Natural killer cell (primary cell): ENCODE measurements around the gene C14orf39. TPM values are rescaled to one million over a fixed set of nuclear protein-coding genes. Genes with fewer than 3 reads are reported as not detected.

Source experiments
- ATAC-seq, 3 donors: fragments of 150-1000 bp in 2 of 3; fragments of 200-7000 bp in 1 of 3; cut with Tn5 transposase; 1 replicate in 1 of 3; 2 replicates in 2 of 3; pipeline ENCODE4 v1.10.0; 2021; ENCODE audit warnings: mild to moderate bottlenecking in 2 of 3, moderate library complexity in 2 of 3
- DNase-seq, 2 donors: peaks; one replicate each; pipeline versions ENCODE4 v3.0.0 to v3.0.0-alpha.2; 2013 to 2021; ENCODE audit warnings: mixed read lengths in 1 of 2
- H3K27ac ChIP-seq: one replicate; pipeline ENCODE4 v1.5.1; 2013; ENCODE audit warnings: mild to moderate bottlenecking, low read length
- H3K27me3 ChIP-seq: one replicate; pipeline ENCODE4 v1.6.1; 2013; ENCODE audit warnings: low read length; ENCODE audit not compliant: control insufficient read depth, insufficient read depth
- H3K36me3 ChIP-seq: one replicate; pipeline ENCODE4 v1.6.1; 2013; ENCODE audit warnings: low read length; ENCODE audit not compliant: control insufficient read depth, insufficient read depth
- H3K4me1 ChIP-seq: one replicate; pipeline ENCODE4 v1.6.1; 2013; ENCODE audit warnings: low read length; ENCODE audit not compliant: control insufficient read depth, insufficient read depth
- H3K4me3 ChIP-seq: one replicate; pipeline ENCODE4 v1.5.1; 2013; ENCODE audit warnings: low read length
- H3K9me3 ChIP-seq: one replicate; pipeline ENCODE4 v1.6.1; 2013; ENCODE audit warnings: low read length; ENCODE audit not compliant: control insufficient read depth, insufficient read depth
- H3K27ac Mint-ChIP-seq, 2 donors: one replicate each; pipeline ENCODE4 v1.8.0; 2022; ENCODE audit warnings: mild to moderate bottlenecking in 2 of 2, mixed read lengths in 2 of 2, moderate library complexity in 1 of 2
- H3K27me3 Mint-ChIP-seq, 2 donors: one replicate each; pipeline ENCODE4 v1.8.0; 2022; ENCODE audit warnings: low read depth in 2 of 2, mixed read lengths in 2 of 2
- H3K36me3 Mint-ChIP-seq: one replicate; pipeline ENCODE4 v1.8.0; 2022; ENCODE audit warnings: mixed read lengths
- H3K4me1 Mint-ChIP-seq, 2 donors: one replicate each; pipeline ENCODE4 v1.8.0; 2022; ENCODE audit warnings: mixed read lengths in 2 of 2
- H3K4me3 Mint-ChIP-seq: one replicate; pipeline ENCODE4 v1.8.0; 2022; ENCODE audit warnings: mild to moderate bottlenecking, moderate library complexity, mixed read lengths
- H3K9me3 Mint-ChIP-seq, 2 donors: one replicate each; pipeline ENCODE4 v1.8.0; 2022; ENCODE audit warnings: mixed read lengths in 2 of 2
- CTCF ChIP-seq: fragments of 200-600 bp; IDR thresholded peaks from one replicate; pipeline ENCODE4 v1.8.0; 2022; ENCODE audit warnings: antibody characterized with exemption
- whole genome bisulfite sequencing: methylation state at CpG from one replicate; pipeline ENCODE4 v1.1.7; 2013; ENCODE audit warnings: missing lambda C conversion rate; ENCODE audit not compliant: insufficient coverage; 5-methylcytosine and 5-hydroxymethylcytosine counted together
- intact Hi-C: fragments of 100-400 bp; cut with micrococcal nuclease; formaldehyde crosslinking; loops from one replicate; pipeline ENCODE4 v1.14.2; 2022
- total RNA-seq, 4 donors: library from RNA; stranded (reverse); fragments of 120-200 nt in 1 of 4; gene quantifications; one replicate each; pipeline versions ENCODE4 v1.2.3 to v1.2.4, GENCODE V29; 2013 to 2022

The C14orf39 gene
- total RNA-seq, 3 donors from 2014 or later (not counting 1 experiment from before 2014, with no cell fraction given) = not detected

- H3K4me1 Mint-ChIP-seq = peaks cover 0 to 5% of the 10 kb centered on the region in 2 donors
- DNase-seq (no peak), ATAC-seq (no peak)
- 10% methylated on average over 48 of the region's 48 CpGs for WGBS
- no peak for TF ChIP-seq CTCF
- no peaks in the 10 kb centered on the region for H3K9me3 ChIP-seq
- no peak overlapping the region for H3K27ac ChIP-seq
- H3K36me3 ChIP-seq = no peaks in the 10 kb centered on the region
- no peaks in the 10 kb centered on the region for H3K36me3 Mint-ChIP-seq
- intact Hi-C loops = no loop called here
- no peak overlapping the region for H3K4me3 ChIP-seq
- no peaks in the 10 kb centered on the region for H3K9me3 Mint-ChIP-seq
- peaks cover 68% of the 10 kb centered on the region for H3K27me3 ChIP-seq
- no peak overlapping the region for H3K27ac Mint-ChIP-seq
- peaks cover 5% of the 10 kb centered on the region for H3K4me1 ChIP-seq
- peaks cover 53 to 74% of the 10 kb centered on the region in 2 donors for H3K27me3 Mint-ChIP-seq
- H3K4me3 Mint-ChIP-seq = no peak overlapping the region
Observed at GRCh38 chr14:60506985-60507829, 21.3 kb upstream of the C14orf39 start.

- no peaks in the 10 kb centered on the region for H3K36me3 ChIP-seq
- H3K36me3 Mint-ChIP-seq = no peaks in the 10 kb centered on the region
- intact Hi-C loops = no loop called here
- peaks cover 63% of the 10 kb centered on the region for H3K27me3 ChIP-seq
- no peak overlapping the region for H3K27ac Mint-ChIP-seq
- ATAC-seq (no peak), DNase-seq (no peak)
- H3K27ac ChIP-seq = no peak overlapping the region
- H3K9me3 Mint-ChIP-seq = no peaks in the 10 kb centered on the region
- H3K4me3 ChIP-seq = no peak overlapping the region
- H3K4me1 ChIP-seq = peaks cover 5% of the 10 kb centered on the region
- peaks cover 51 to 72% of the 10 kb centered on the region in 2 donors for H3K27me3 Mint-ChIP-seq
- peaks cover 0 to 5% of the 10 kb centered on the region in 2 donors for H3K4me1 Mint-ChIP-seq
- no peak overlapping the region for H3K4me3 Mint-ChIP-seq
- no peaks in the 10 kb centered on the region for H3K9me3 ChIP-seq
- TF ChIP-seq CTCF = no peak
- WGBS = 8% methylated on average over 17 of the region's 17 CpGs
Observed at GRCh38 chr14:60506462-60506984, 20.7 kb upstream of the C14orf39 start.

- H3K9me3 Mint-ChIP-seq = no peaks in the 10 kb centered on the region
- H3K4me3 Mint-ChIP-seq = no peak overlapping the region
- H3K36me3 Mint-ChIP-seq = no peaks in the 10 kb centered on the region
- TF ChIP-seq CTCF = no peak
- no peak for DNase-seq
- peaks cover 50 to 68% of the 10 kb centered on the region in 2 donors for H3K27me3 Mint-ChIP-seq
- no peak for ATAC-seq
- Histone ChIP-seq H3K27me3 (peaks cover 59% of the 10 kb centered on the region), H3K27ac (no peak overlapping the region), H3K36me3 (no peaks in the 10 kb centered on the region), H3K9me3 (no peaks in the 10 kb centered on the region), H3K4me3 (no peak overlapping the region), H3K4me1 (peaks cover 2% of the 10 kb centered on the region)
- WGBS = 5% methylated on average over 7 of the region's 7 CpGs
- no peak overlapping the region for H3K27ac Mint-ChIP-seq
- intact Hi-C loops = no loop called here
- peaks cover 0 to 2% of the 10 kb centered on the region in 2 donors for H3K4me1 Mint-ChIP-seq
Observed at GRCh38 chr14:60506010-60506409, 20.1 kb upstream of the C14orf39 start.
